ENCODE results near the gene ADAMTS3.

The ADAMTS3 gene

GRCh38 chr4:72577211-72577610 lies 8.2 kb upstream of the ADAMTS3 start:
- Histone ChIP-seq H3K9ac (ENCODE audit: low read length) (no peak overlapping the region), H3K4me3 (ENCODE audit: insufficient read depth in 1 of 2, low read depth in 1 of 2, low read length in 2 of 2) (no peak overlapping the region), H3K18ac (ENCODE audit: low read depth in 1 of 2, low read length in 2 of 2) (no peak overlapping the region), H2BK12ac (ENCODE audit: low read length in 2 of 2) (no peak overlapping the region), H3K4ac (ENCODE audit: low read depth in 1 of 2, low read length in 2 of 2) (no peak overlapping the region), H2BK120ac (ENCODE audit: low read depth, low read length) (no peak overlapping the region), H4K8ac (ENCODE audit: low read length) (no peak overlapping the region), H2BK5ac (ENCODE audit: low read depth, low read length, poor library complexity, severe bottlenecking) (peak overlapping the region; percentile 85), H4K91ac (ENCODE audit: low read length) (no peak overlapping the region), H3K27me3 (ENCODE audit: control insufficient read depth in 1 of 2, insufficient read depth in 1 of 2, low read length in 2 of 2) (no peaks in the 10 kb centered on the region), H2BK15ac (ENCODE audit: low read depth, poor library complexity, severe bottlenecking) (no peak overlapping the region), H3K36me3 (ENCODE audit: control insufficient read depth in 1 of 2, insufficient read depth in 2 of 2, low read depth in 1 of 2, low read length in 2 of 2) (no peaks in the 10 kb centered on the region), H3K14ac (ENCODE audit: low read length in 2 of 2) (no peak overlapping the region), H3K4me1 (ENCODE audit: control insufficient read depth, insufficient read depth, low read depth, low read length) (peaks cover 7% of the 10 kb centered on the region), H2AFZ (ENCODE audit: low read depth, low read length) (no peak overlapping the region), H3K23ac (ENCODE audit: low read length in 2 of 2) (no peak overlapping the region), H3K4me2 (ENCODE audit: low read length, poor library complexity, severe bottlenecking) (no peak overlapping the region), H3K9me3 (ENCODE audit: control insufficient read depth, low read length) (no peaks in the 10 kb centered on the region), H2AK5ac (ENCODE audit: low read length, severe bottlenecking) (no peak overlapping the region), H3K79me1 (replicated peaks; ENCODE audit: low read length, poor library complexity, severe bottlenecking) (no peaks in the 10 kb centered on the region), H3K27ac (ENCODE audit: low read length, poor library complexity, severe bottlenecking) (peak overlapping the region; percentile 94)
- WGBS = 100% methylated on average over 5 of the region's 6 CpGs
- no peak for DNase-seq

GRCh38 chr4:72571337-72571736 lies 2.3 kb upstream of the ADAMTS3 start:
- Histone ChIP-seq H2BK5ac (ENCODE audit: low read depth, low read length, poor library complexity, severe bottlenecking) (no peak overlapping the region), H4K8ac (ENCODE audit: low read length) (no peak overlapping the region), H2BK15ac (ENCODE audit: low read depth, poor library complexity, severe bottlenecking) (no peak overlapping the region), H3K14ac (ENCODE audit: low read length in 2 of 2) (no peak overlapping the region), H2AK5ac (ENCODE audit: low read length, severe bottlenecking) (no peak overlapping the region), H3K9me3 (ENCODE audit: control insufficient read depth, low read length) (no peaks in the 10 kb centered on the region), H3K4me1 (ENCODE audit: control insufficient read depth, insufficient read depth, low read depth, low read length) (peaks cover 2% of the 10 kb centered on the region), H3K4me3 (ENCODE audit: insufficient read depth in 1 of 2, low read depth in 1 of 2, low read length in 2 of 2) (no peak overlapping the region), H4K91ac (ENCODE audit: low read length) (no peak overlapping the region), H3K9ac (ENCODE audit: low read length) (no peak overlapping the region), H3K4me2 (ENCODE audit: low read length, poor library complexity, severe bottlenecking) (no peak overlapping the region), H2AFZ (ENCODE audit: low read depth, low read length) (no peak overlapping the region), H3K27me3 (ENCODE audit: control insufficient read depth in 1 of 2, insufficient read depth in 1 of 2, low read length in 2 of 2) (no peaks in the 10 kb centered on the region), H3K18ac (ENCODE audit: low read depth in 1 of 2, low read length in 2 of 2) (no peak overlapping the region), H3K27ac (ENCODE audit: low read length, poor library complexity, severe bottlenecking) (no peak overlapping the region), H3K23ac (ENCODE audit: low read length in 2 of 2) (no peak overlapping the region), H2BK12ac (ENCODE audit: low read length in 2 of 2) (no peak overlapping the region), H3K36me3 (ENCODE audit: control insufficient read depth in 1 of 2, insufficient read depth in 2 of 2, low read depth in 1 of 2, low read length in 2 of 2) (no peaks in the 10 kb centered on the region), H3K79me1 (replicated peaks; ENCODE audit: low read length, poor library complexity, severe bottlenecking) (no peaks in the 10 kb centered on the region), H3K4ac (ENCODE audit: low read depth in 1 of 2, low read length in 2 of 2) (no peak overlapping the region), H2BK120ac (ENCODE audit: low read depth, low read length) (no peak overlapping the region)
- 100% methylated on average over 4 of the region's 6 CpGs for WGBS
- no peak for DNase-seq

GRCh38 chr4:72569719-72570235 lies 756 bp upstream of the ADAMTS3 start:
- WGBS = 17% methylated on average over 14 of the region's 15 CpGs
- peak; percentile 36 for DNase-seq
- Histone ChIP-seq H2BK12ac (ENCODE audit: low read length in 2 of 2) (peak overlapping the region in 1 of 2 experiments; percentile 93), H3K4me1 (ENCODE audit: control insufficient read depth, insufficient read depth, low read depth, low read length) (peaks cover 2% of the 10 kb centered on the region), H3K14ac (ENCODE audit: low read length in 2 of 2) (no peak overlapping the region), H2AK5ac (ENCODE audit: low read length, severe bottlenecking) (peak overlapping the region; percentile 81), H3K23ac (ENCODE audit: low read length in 2 of 2) (no peak overlapping the region), H3K27me3 (ENCODE audit: control insufficient read depth in 1 of 2, insufficient read depth in 1 of 2, low read length in 2 of 2) (no peaks in the 10 kb centered on the region), H2BK120ac (ENCODE audit: low read depth, low read length) (no peak overlapping the region), H3K27ac (ENCODE audit: low read length, poor library complexity, severe bottlenecking) (peak overlapping the region; percentile 83), H4K8ac (ENCODE audit: low read length) (peak overlapping the region; percentile 75), H3K4me3 (ENCODE audit: insufficient read depth in 1 of 2, low read depth in 1 of 2, low read length in 2 of 2) (peak overlapping the region; percentile 64 to 95), H3K4me2 (ENCODE audit: low read length, poor library complexity, severe bottlenecking) (peak overlapping the region; percentile 92), H3K79me1 (replicated peaks; ENCODE audit: low read length, poor library complexity, severe bottlenecking) (no peaks in the 10 kb centered on the region), H3K9ac (ENCODE audit: low read length) (peak overlapping the region; percentile 88), H2BK5ac (ENCODE audit: low read depth, low read length, poor library complexity, severe bottlenecking) (peak overlapping the region; percentile 99), H3K9me3 (ENCODE audit: control insufficient read depth, low read length) (no peaks in the 10 kb centered on the region), H3K4ac (ENCODE audit: low read depth in 1 of 2, low read length in 2 of 2) (no peak overlapping the region), H2BK15ac (ENCODE audit: low read depth, poor library complexity, severe bottlenecking) (no peak overlapping the region), H3K36me3 (ENCODE audit: control insufficient read depth in 1 of 2, insufficient read depth in 2 of 2, low read depth in 1 of 2, low read length in 2 of 2) (no peaks in the 10 kb centered on the region), H4K91ac (ENCODE audit: low read length) (no peak overlapping the region), H3K18ac (ENCODE audit: low read depth in 1 of 2, low read length in 2 of 2) (peak overlapping the region in 1 of 2 experiments; percentile 12), H2AFZ (ENCODE audit: low read depth, low read length) (peak overlapping the region; percentile 77)

GRCh38 chr4:72567821-72568675 lies 973 bp downstream of the ADAMTS3 start:
- Histone ChIP-seq H2BK12ac (ENCODE audit: low read length in 2 of 2) (peak overlapping the region in 1 of 2 experiments; percentile 42), H3K4me2 (ENCODE audit: low read length, poor library complexity, severe bottlenecking) (peak overlapping the region; percentile 92), H3K9me3 (ENCODE audit: control insufficient read depth, low read length) (no peaks in the 10 kb centered on the region), H3K4ac (ENCODE audit: low read depth in 1 of 2, low read length in 2 of 2) (peak overlapping the region in 1 of 2 experiments; percentile 11), H3K14ac (ENCODE audit: low read length in 2 of 2) (no peak overlapping the region), H3K79me1 (replicated peaks; ENCODE audit: low read length, poor library complexity, severe bottlenecking) (peaks cover 1% of the 10 kb centered on the region), H3K4me3 (ENCODE audit: insufficient read depth in 1 of 2, low read depth in 1 of 2, low read length in 2 of 2) (peak overlapping the region; percentile 69 to 95), H3K9ac (ENCODE audit: low read length) (peak overlapping the region; percentile 88), H2AK5ac (ENCODE audit: low read length, severe bottlenecking) (no peak overlapping the region), H4K91ac (ENCODE audit: low read length) (no peak overlapping the region), H2AFZ (ENCODE audit: low read depth, low read length) (peak overlapping the region; percentile 95), H3K18ac (ENCODE audit: low read depth in 1 of 2, low read length in 2 of 2) (peak overlapping the region in 1 of 2 experiments; percentile 66), H2BK120ac (ENCODE audit: low read depth, low read length) (peak overlapping the region; percentile 15), H3K36me3 (ENCODE audit: control insufficient read depth in 1 of 2, insufficient read depth in 2 of 2, low read depth in 1 of 2, low read length in 2 of 2) (no peaks in the 10 kb centered on the region), H3K27ac (ENCODE audit: low read length, poor library complexity, severe bottlenecking) (peak overlapping the region; percentile 91), H4K8ac (ENCODE audit: low read length) (no peak overlapping the region), H2BK5ac (ENCODE audit: low read depth, low read length, poor library complexity, severe bottlenecking) (peak overlapping the region; percentile 74), H3K4me1 (ENCODE audit: control insufficient read depth, insufficient read depth, low read depth, low read length) (peaks cover 2% of the 10 kb centered on the region), H3K27me3 (ENCODE audit: control insufficient read depth in 1 of 2, insufficient read depth in 1 of 2, low read length in 2 of 2) (no peaks in the 10 kb centered on the region), H2BK15ac (ENCODE audit: low read depth, poor library complexity, severe bottlenecking) (peak overlapping the region; percentile 21), H3K23ac (ENCODE audit: low read length in 2 of 2) (no peak overlapping the region)
- DNase-seq = peak; percentile 86
- WGBS = under 1% methylated on average over 24 of the region's 41 CpGs
